OCI-LY3 (cell line): ENCODE results near the gene PIEZO1.

Experiments used
- H2AFZ ChIP-seq: fragments of 200-600, 300-600 bp; shearing (Covaris generic); 2 replicates; pipeline ENCODE4 v1.6.0; 2014; ENCODE audit warnings: antibody characterized with exemption, low read depth, low read length
- H3K27ac ChIP-seq: fragments of 200-600, 300-600 bp; sonication (generic); 2 replicates; pipeline ENCODE4 v1.5.1; 2014; ENCODE audit warnings: mild to moderate bottlenecking, low read length, moderate library complexity, mixed read lengths
- H3K27me3 ChIP-seq: fragments of 200-600, 300-600 bp; sonication (generic); 2 replicates; pipeline ENCODE4 v1.6.1; 2014; ENCODE audit warnings: low read depth, low read length, mixed read lengths
- H3K36me3 ChIP-seq: fragments of 200-600, 300-600 bp; sonication (generic); replicated peaks from 2 replicates; pipeline ENCODE3; 2014; ENCODE audit warnings: low read depth, low read length, mixed read lengths
- H3K4me1 ChIP-seq: fragments of 300-600, 200-600 bp; sonication (generic); 2 replicates; pipeline ENCODE4 v1.6.1; 2014; ENCODE audit warnings: low read length, mixed read lengths
- H3K4me2 ChIP-seq: fragments of 200-600, 300-600 bp; sonication (generic); 2 replicates; pipeline ENCODE4 v1.6.1; 2014; ENCODE audit warnings: low read length, mixed read lengths
- H3K4me3 ChIP-seq: fragments of 300-600, 200-600 bp; sonication (generic); 2 replicates; pipeline ENCODE4 v1.5.1; 2014; ENCODE audit warnings: antibody characterized with exemption, mild to moderate bottlenecking, low read length, moderate library complexity
- H3K79me2 ChIP-seq: fragments of 300-600, 200-600 bp; shearing (Covaris generic); 2 replicates; pipeline ENCODE4 v1.6.1; 2014; ENCODE audit warnings: mild to moderate bottlenecking, low read length, mixed read lengths
- H3K9ac ChIP-seq: fragments of 300-600, 200-600 bp; shearing (Covaris generic); 2 replicates; pipeline ENCODE4 v1.6.0; 2014; ENCODE audit warnings: mild to moderate bottlenecking, low read length, moderate library complexity
- H3K9me3 ChIP-seq: fragments of 200-600, 300-600 bp; shearing (Covaris generic); 2 replicates; pipeline ENCODE4 v1.6.1; 2014; ENCODE audit warnings: low read length, mixed read lengths; ENCODE audit not compliant: insufficient read depth
- H4K20me1 ChIP-seq: fragments of 200-600, 300-600 bp; sonication (generic); 2 replicates; pipeline ENCODE4 v1.6.1; 2016; ENCODE audit warnings: low read length, mixed read lengths; ENCODE audit not compliant: insufficient read depth
- CTCF ChIP-seq: fragments of 200-600, 300-600 bp; sonication (generic); IDR thresholded peaks from 2 replicates; pipeline ENCODE4 v1.5.1; 2014; ENCODE audit warnings: antibody characterized with exemption, low read length, low read depth
- EZH2phosphoT487 ChIP-seq: fragments of 200-600 bp; shearing (Covaris generic); IDR thresholded peaks from 2 replicates; pipeline ENCODE4 v1.6.1; 2018; ENCODE audit warnings: antibody characterized with exemption, mixed run types, low read depth

The PIEZO1 gene

DNA sequence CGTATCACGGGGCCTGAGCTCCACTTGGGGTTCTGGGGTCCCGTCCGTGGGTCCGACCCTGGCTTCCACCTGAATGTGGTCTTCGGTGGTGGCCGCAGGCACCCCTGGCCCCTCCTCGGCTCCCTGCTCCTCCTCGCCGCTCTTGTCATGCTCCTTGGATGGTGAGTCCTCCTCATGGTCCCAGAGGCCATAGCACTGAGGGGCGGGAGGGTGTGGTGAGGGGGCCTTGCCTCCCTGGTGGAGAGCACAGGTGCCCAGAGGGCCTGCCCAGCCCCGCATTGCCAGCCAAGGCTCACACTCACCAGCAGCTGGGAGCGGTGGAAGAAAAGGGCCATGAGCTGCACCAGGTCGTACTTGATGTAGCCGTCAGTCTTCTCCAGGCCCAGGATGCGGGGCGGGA lies 63.8 kb downstream of the PIEZO1 start:
- no peaks in the 10 kb centered on the region for H4K20me1 ChIP-seq
- H3K79me2 ChIP-seq, result no peaks in the 10 kb centered on the region
- H3K9ac ChIP-seq, result no peak overlapping the region
- H3K4me1 ChIP-seq, result no peaks in the 10 kb centered on the region
- no peak overlapping the region for H3K4me2 ChIP-seq
- TF ChIP-seq CTCF (no peak), EZH2phosphoT487 (no peak)
- peaks cover 23% of the 10 kb centered on the region for H3K36me3 ChIP-seq
- no peak overlapping the region for H2AFZ ChIP-seq
- H3K4me3 ChIP-seq, result no peak overlapping the region
- no peak overlapping the region for H3K27ac ChIP-seq
- H3K9me3 ChIP-seq, result no peaks in the 10 kb centered on the region
- no peaks in the 10 kb centered on the region for H3K27me3 ChIP-seq

- Histone ChIP-seq H3K4me1 (no peaks in the 10 kb centered on the region), H2AFZ (no peak overlapping the region), H3K27me3 (no peaks in the 10 kb centered on the region), H4K20me1 (no peaks in the 10 kb centered on the region), H3K36me3 (peaks cover 26% of the 10 kb centered on the region), H3K79me2 (no peaks in the 10 kb centered on the region), H3K4me2 (no peak overlapping the region), H3K9ac (no peak overlapping the region), H3K9me3 (no peaks in the 10 kb centered on the region), H3K27ac (no peak overlapping the region), H3K4me3 (no peak overlapping the region)
- TF ChIP-seq EZH2phosphoT487 (no peak), CTCF (no peak)
Measured at GRCh38 chr16:88720396-88720970, 64.5 kb downstream of the PIEZO1 start.

DNA sequence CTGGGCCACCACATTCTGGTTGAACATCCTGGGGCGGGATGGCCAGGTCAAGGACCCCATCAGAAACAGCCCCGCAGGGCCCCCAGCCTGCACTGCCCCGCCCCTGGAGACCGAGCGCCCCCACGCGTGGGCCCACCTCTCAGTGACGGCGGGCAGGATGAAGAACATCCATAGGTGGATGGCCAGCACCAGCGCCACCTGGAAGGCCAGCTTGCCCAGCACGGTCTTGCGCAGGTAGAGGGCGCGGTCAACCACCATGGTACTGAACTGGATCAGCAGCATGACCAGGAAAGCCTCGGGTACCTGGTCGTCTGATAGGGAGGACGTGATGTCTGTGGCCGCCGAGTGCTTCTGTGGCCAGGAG lies 65.1 kb downstream of the PIEZO1 start:
- Histone ChIP-seq H3K27ac (no peak overlapping the region), H3K4me3 (no peak overlapping the region), H3K4me1 (no peaks in the 10 kb centered on the region), H3K9me3 (no peaks in the 10 kb centered on the region), H2AFZ (no peak overlapping the region), H3K79me2 (no peaks in the 10 kb centered on the region), H3K9ac (no peak overlapping the region), H3K36me3 (peaks cover 26% of the 10 kb centered on the region), H3K27me3 (no peaks in the 10 kb centered on the region), H3K4me2 (no peak overlapping the region), H4K20me1 (no peaks in the 10 kb centered on the region)
- TF ChIP-seq EZH2phosphoT487 (no peak), CTCF (no peak)

DNA sequence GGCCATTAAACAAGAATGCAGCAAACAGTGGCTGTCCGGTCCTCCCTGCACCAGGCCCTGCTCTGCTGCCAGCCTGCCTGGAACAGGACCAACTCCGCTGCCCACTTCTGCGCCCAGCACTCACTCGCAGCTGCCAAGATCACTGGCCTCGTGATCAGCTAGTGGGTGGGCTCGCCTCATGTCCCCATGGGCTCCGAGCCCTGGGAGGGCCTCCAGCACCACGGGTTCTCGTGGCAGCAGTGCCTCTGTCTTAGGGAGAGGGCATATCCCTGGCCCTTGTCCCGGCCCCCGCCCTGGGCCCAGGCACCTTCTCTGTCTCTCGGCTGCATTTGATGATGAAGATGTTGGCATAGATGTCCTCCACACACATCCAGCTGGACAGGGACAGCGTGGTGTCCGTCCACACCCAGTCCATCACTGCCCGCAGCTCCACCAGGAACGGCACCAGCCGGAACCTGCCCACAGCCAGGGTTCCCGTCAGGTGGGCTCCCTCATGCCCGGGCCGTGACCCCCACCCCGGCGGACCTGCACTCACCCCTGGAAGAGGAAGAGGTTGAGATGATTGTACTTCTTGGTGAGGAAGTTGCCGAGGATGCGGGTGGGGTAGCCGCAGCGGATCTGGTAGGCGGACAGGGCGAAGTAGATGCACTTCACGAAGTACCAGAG lies 65.6 kb downstream of the PIEZO1 start:
- Histone ChIP-seq H3K4me1 (no peaks in the 10 kb centered on the region), H3K27me3 (no peaks in the 10 kb centered on the region), H4K20me1 (no peaks in the 10 kb centered on the region), H2AFZ (no peak overlapping the region), H3K4me3 (no peak overlapping the region), H3K27ac (no peak overlapping the region), H3K4me2 (no peak overlapping the region), H3K79me2 (no peaks in the 10 kb centered on the region), H3K9ac (no peak overlapping the region), H3K9me3 (no peaks in the 10 kb centered on the region), H3K36me3 (peaks cover 26% of the 10 kb centered on the region)
- no peak for TF ChIP-seq CTCF
- TF ChIP-seq EZH2phosphoT487, result no peak
